ENCODE measurements around the gene RPL28.

RPL28 gene

DNA sequence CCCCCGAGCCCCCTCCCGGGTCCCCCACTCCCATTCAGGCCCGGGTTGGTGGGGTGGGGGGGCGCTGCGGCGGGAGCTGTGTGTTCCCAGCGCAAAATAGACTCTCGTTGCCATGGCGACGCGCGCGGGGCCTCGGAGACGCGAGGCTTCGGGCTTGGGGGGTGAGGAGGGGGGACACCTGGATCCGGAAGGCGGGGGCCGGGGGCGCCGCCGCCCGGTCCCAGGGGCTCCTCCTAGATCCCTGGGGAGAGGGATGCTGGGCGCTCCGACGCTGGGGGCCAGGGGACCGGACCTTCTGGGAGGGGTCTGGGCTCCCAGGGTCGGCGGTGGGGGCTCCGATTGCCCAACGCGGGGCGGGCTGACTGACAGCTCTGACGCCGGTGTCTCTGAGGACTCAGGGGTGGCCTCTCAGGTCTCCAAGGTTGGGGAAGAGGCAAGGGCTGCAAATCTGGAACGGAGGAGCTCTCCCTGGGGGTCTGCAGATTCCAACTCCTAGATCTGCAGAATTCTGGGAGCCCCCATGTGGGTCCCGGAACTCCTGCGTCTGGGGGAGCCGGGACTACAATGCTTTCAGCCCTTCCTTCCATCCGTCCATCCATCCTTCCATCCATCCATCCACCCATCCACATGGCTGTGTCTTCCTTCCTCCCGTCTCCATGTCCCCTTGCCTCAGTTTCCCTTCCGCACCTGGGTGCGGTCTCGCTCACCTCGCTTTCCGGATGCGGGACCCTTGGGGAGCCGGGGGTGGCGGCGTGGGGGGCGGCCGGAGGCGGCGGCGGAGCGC, 66.4 kb downstream of the RPL28 start:
- DNase-seq: no peak

All from right forelimb (tissue), 1 donor.